DND-41 (cell line): ENCODE results near the gene SMIM11.

Experiments used
- ATAC-seq: fragments of 200-7000 bp; cut with Tn5 transposase; 3 replicates; pipeline ENCODE4 v1.9.1; 2021; ENCODE audit warnings: low read depth; ENCODE audit not compliant: insufficient read depth
- DNase-seq: peaks from one replicate; pipeline ENCODE4 v3.0.0-alpha.2; 2020
- H2AFZ ChIP-seq: 2 replicates; pipeline ENCODE4 v1.6.0; 2012; ENCODE audit warnings: low read depth, low read length
- H3K27ac ChIP-seq: 2 replicates; pipeline ENCODE4 v1.5.1; 2012; ENCODE audit warnings: low read length, inconsistent platforms
- H3K27me3 ChIP-seq: fragments of 200-600 bp; sonication (generic); 2 replicates; pipeline ENCODE4 v1.6.0; 2012; ENCODE audit warnings: low read length, mild to moderate bottlenecking, inconsistent platforms; ENCODE audit not compliant: insufficient read depth, poor library complexity
- H3K36me3 ChIP-seq: 2 replicates; pipeline ENCODE4 v1.5.1; 2012; ENCODE audit warnings: low read length, inconsistent platforms; ENCODE audit not compliant: insufficient read depth
- H3K4me1 ChIP-seq: 2 replicates; pipeline ENCODE4 v1.5.1; 2012; ENCODE audit warnings: mild to moderate bottlenecking, low read length; ENCODE audit not compliant: insufficient read depth
- H3K4me2 ChIP-seq: 2 replicates; pipeline ENCODE4 v1.6.0; 2012; ENCODE audit warnings: mild to moderate bottlenecking, moderate library complexity, low read length, inconsistent platforms; ENCODE audit not compliant: insufficient read depth
- H3K4me3 ChIP-seq, 2 experiments: fragments of 200-600 bp in 1 of 2; shearing (Covaris generic) in 1 of 2; 2 replicates each; pipeline ENCODE4 v1.5.1; 2012 to 2016; ENCODE audit warnings: inconsistent platforms in 2 of 2, low read length in 2 of 2, mild to moderate bottlenecking in 2 of 2, low read depth in 1 of 2, moderate library complexity in 1 of 2
- H3K79me2 ChIP-seq: 2 replicates; pipeline ENCODE4 v1.6.0; 2012; ENCODE audit warnings: low read length, inconsistent platforms; ENCODE audit not compliant: insufficient read depth
- H3K9ac ChIP-seq: 2 replicates; pipeline ENCODE4 v1.6.0; 2012; ENCODE audit warnings: low read depth, mild to moderate bottlenecking, inconsistent platforms, low read length, moderate library complexity
- H3K9me3 ChIP-seq: 2 replicates; pipeline ENCODE4 v1.5.1; 2012; ENCODE audit warnings: low read length, moderate library complexity, mild to moderate bottlenecking, inconsistent platforms; ENCODE audit not compliant: insufficient read depth, severe bottlenecking
- H4K20me1 ChIP-seq: 2 replicates; pipeline ENCODE4 v1.6.0; 2012; ENCODE audit warnings: low read length; ENCODE audit not compliant: insufficient read depth
- CTCF ChIP-seq: IDR thresholded peaks from 2 replicates; pipeline ENCODE4 v1.5.1; 2012; ENCODE audit warnings: borderline replicate concordance, low read length, moderate library complexity, mild to moderate bottlenecking; ENCODE audit not compliant: poor library complexity, severe bottlenecking; ENCODE audit errors: extremely low read depth
- EZH2 ChIP-seq: IDR thresholded peaks from 3 replicates; pipeline ENCODE4 v1.6.1; 2012; ENCODE audit warnings: borderline replicate concordance, low read depth, mild to moderate bottlenecking, moderate library complexity, low read length, inconsistent platforms; ENCODE audit not compliant: severe bottlenecking

The SMIM11 gene

DNA sequence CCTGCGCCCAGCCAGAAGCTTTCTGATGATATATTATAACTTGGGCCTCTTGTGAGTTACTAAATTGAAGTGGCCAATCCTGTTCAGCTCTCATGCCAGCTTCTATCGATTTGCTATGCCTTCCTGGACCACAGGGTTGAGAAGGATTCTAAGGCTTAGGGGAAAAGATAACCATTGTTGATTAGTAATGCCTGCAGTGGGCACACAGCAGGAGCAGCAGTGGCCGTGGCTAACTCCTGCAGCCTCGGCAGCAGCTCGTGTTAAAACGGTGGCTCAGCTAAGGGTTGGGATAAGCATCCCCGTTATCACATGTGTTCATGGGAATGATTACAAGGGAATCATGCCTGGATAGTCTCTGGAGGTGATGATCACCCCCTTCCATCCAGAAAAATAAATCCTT is 32.0 kb upstream of the SMIM11 start:
- no peaks in the 10 kb centered on the region for H3K79me2 ChIP-seq
- no peak overlapping the region for H3K4me3 ChIP-seq
- DNase-seq: no peak
- H3K36me3 ChIP-seq: no peaks in the 10 kb centered on the region
- no peak overlapping the region for H3K27ac ChIP-seq
- ATAC-seq: no peak
- H2AFZ ChIP-seq: no peak overlapping the region
- no peak overlapping the region for H3K9ac ChIP-seq
- H3K4me2 ChIP-seq: no peak overlapping the region
- no peak for TF ChIP-seq EZH2
- no peak for TF ChIP-seq CTCF
- no peaks in the 10 kb centered on the region for H3K27me3 ChIP-seq
- H4K20me1 ChIP-seq: no peaks in the 10 kb centered on the region
- H3K9me3 ChIP-seq: no peaks in the 10 kb centered on the region
- no peaks in the 10 kb centered on the region for H3K4me1 ChIP-seq

DNA sequence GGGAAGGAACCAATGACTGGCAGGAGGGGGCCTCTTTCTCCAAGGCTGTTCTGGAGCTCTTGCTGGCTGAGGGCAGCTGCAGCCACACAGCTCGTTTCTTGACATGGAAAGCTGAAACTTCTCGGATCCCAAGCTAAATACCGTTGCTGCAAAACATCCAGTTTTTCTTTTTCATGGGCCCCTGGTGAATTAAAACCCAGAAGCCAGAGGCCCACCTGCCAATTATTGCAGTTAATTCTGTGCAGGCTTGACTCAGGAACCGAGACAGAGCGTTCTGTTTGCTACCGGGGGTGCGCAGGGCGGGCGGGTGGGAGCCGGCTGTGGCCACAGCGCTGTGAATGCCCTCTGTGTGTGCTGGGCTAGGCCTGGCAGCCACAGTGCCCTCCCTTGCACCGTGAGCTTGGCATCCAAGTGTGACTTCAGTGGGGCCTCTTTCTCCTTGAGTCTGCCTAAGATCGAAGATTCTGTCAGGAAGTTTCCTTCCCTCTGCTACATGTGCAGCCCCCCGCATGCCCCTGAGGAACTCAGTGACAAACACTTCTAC is 31.4 kb upstream of the SMIM11 start:
- Histone ChIP-seq H3K9ac (no peak overlapping the region), H3K4me1 (no peaks in the 10 kb centered on the region), H3K4me3 (no peak overlapping the region), H3K79me2 (no peaks in the 10 kb centered on the region), H3K36me3 (no peaks in the 10 kb centered on the region), H3K27me3 (no peaks in the 10 kb centered on the region), H4K20me1 (no peaks in the 10 kb centered on the region), H2AFZ (no peak overlapping the region), H3K9me3 (no peaks in the 10 kb centered on the region), H3K27ac (no peak overlapping the region), H3K4me2 (no peak overlapping the region)
- DNase-seq: no peak
- no peak for ATAC-seq
- no peak for TF ChIP-seq CTCF
- no peak for TF ChIP-seq EZH2

GRCh38 chr21:34344584-34344983 is 30.7 kb upstream of the SMIM11 start:
- Histone ChIP-seq H3K27ac (no peak overlapping the region), H3K79me2 (no peaks in the 10 kb centered on the region), H3K4me2 (no peak overlapping the region), H4K20me1 (no peaks in the 10 kb centered on the region), H3K9me3 (no peaks in the 10 kb centered on the region), H3K36me3 (no peaks in the 10 kb centered on the region), H3K27me3 (no peaks in the 10 kb centered on the region), H2AFZ (no peak overlapping the region), H3K9ac (no peak overlapping the region), H3K4me3 (no peak overlapping the region), H3K4me1 (no peaks in the 10 kb centered on the region)
- no peak for DNase-seq
- ATAC-seq: no peak
- TF ChIP-seq EZH2 (no peak), CTCF (no peak)
